ENCODE measurements around the gene RALGPS2.

- no peak for TF ChIP-seq CTCF (IDR thresholded peaks at IDR 0.05)
- no peak for TF ChIP-seq POLR2A (IDR thresholded peaks at IDR 0.05)
Measured at GRCh38 chr1:178970184-178970583, 245.1 kb downstream of the RALGPS2 start.

Data from adrenal gland (tissue), 5 donors.